GM12872 (cell line): ENCODE measurements around the gene COBLL1.

Source experiments
- TF ChIP-seq, protein P1 (sequence below): IDR thresholded peaks from 3 replicates; pipeline ENCODE4 v1.5.1; 2011; ENCODE audit warnings: low read depth, mild to moderate bottlenecking, low read length, moderate library complexity; ENCODE audit not compliant: insufficient read depth

The COBLL1 gene

DNA sequence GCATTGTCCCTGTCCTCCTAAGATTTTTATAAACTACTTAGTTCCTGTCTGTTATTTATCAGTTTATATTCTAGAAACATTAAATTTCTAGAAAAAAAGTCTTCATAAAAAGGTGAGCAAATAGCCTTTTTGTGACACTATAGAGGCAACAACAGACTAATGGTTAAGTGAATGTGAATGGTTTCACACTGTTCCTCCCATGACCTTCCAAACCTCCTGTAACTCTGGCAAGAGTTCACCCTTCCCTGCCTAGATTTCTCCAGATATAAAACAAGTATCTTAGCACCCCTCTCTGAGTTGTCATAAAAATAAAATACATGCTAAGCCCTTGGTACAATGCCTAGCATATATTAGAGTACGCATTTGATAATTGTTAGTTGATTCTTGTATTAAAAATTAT, 29.2 kb downstream of the COBLL1 start:
- TF ChIP-seq, protein P1, sequence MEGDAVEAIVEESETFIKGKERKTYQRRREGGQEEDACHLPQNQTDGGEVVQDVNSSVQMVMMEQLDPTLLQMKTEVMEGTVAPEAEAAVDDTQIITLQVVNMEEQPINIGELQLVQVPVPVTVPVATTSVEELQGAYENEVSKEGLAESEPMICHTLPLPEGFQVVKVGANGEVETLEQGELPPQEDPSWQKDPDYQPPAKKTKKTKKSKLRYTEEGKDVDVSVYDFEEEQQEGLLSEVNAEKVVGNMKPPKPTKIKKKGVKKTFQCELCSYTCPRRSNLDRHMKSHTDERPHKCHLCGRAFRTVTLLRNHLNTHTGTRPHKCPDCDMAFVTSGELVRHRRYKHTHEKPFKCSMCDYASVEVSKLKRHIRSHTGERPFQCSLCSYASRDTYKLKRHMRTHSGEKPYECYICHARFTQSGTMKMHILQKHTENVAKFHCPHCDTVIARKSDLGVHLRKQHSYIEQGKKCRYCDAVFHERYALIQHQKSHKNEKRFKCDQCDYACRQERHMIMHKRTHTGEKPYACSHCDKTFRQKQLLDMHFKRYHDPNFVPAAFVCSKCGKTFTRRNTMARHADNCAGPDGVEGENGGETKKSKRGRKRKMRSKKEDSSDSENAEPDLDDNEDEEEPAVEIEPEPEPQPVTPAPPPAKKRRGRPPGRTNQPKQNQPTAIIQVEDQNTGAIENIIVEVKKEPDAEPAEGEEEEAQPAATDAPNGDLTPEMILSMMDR, result no peak

DNA sequence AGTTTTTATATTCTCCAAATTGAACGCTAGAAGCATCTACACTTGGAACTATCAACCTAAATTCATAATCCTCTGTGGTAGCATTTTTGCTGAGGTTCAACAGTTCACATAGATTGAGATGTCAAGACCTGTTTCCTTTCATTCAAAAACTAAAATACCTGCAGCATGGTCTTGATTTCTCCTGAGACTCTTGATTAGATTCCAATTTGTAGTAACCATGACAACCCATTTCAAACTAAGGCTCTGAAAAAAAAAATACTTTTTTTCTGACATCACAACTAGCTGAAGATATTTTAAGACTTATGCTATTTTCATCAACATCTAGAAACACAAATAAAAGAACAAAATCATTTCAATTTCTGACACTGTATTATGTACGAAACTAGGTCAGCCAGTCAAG, 29.8 kb downstream of the COBLL1 start:
- TF ChIP-seq, protein P1, result no peak

DNA sequence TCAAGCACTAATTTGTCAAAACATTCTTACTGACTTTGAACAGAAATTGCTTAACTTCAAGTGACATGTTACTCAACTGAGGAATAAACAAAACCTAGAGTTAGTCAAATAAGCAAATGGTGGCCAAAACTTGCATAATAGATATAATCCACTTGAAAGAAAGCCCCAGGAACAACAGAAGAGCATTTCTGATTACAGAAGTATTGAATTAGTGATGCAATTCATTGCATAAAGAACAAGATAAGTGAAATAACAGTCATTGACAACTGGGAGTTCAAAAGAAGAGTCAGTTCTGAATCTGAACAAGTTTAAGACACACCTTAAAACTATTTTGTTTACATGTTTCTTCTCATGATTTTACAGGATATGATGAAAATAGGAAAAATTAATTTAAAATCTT, 30.8 kb downstream of the COBLL1 start:
- TF ChIP-seq, protein P1, result no peak

DNA sequence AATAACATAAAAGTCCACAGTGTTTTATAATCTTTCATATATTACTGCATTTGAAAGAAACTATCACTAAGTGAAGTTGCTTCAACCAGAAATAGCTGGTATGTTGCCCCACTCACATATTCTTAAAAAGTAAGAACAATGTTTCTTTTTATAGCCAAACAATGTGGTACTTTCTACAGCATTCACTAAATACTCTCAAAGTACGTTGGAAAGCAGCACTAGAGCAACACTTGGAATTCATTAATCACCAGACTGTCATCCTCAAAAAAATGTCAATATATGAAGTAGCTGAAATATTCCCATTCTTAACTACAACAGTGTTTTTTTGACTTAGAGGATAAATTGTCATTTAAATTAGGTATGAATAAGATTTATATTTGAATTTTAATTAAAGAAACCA, 32.8 kb downstream of the COBLL1 start:
- TF ChIP-seq, protein P1, result no peak

DNA sequence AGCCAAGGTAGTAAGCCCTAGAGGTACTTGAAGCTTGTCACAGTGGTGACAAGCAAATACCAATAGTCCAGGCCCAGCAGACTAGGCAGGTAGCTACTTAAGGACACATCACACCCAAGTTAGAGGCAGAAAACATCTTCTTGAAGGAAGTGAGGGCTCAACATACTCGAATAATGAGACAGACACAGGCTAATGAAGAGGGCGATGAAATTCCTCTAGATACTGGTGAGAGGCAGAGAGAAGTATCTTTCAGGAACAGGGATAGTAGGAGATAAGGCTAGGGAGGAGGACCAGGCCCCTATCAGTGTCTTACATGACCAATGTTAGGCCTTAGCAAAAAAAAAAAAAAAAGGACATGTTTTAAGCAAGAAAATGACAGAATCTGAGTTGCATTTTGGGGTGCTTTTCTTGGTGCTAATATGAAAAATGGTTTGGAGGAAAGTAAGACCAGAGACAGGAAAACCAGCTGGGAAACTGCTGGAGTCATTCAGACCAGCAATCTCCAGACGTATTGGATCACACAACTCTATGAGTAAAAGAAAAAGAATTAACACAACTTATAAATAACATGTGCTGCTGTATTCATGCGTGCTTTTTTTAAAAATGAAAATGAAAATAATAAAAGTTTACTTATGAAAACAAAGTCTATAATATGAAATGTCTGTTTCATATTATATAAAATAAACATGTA, 37.7 kb downstream of the COBLL1 start:
- TF ChIP-seq, protein P1, result no peak

DNA sequence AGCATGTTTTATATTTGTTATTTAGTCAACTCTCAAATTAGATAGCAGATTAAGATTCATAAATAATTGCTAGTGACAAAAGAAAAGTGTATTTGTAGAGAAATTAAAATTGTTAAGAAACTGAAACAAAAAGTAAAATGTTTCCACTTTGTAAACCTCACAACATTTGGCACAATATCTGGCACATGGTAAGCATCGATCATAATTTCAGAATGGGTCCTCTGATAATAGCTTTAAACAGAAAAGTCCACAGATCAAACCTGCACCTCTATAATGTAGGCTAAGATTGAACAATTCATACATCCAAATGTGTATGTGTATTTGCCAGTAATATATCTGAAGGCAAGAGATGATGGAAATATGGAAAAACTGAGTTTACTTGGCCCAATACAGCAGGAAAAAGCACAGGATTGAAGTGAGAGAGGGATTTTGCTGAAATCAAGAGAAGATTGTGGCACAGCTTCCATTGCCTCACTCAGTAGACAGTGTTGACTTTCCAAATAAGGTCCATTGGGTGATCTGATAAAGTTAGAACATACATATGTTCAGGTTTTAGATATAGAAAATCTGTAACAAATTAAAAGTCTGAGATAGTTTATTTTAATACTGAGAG, 39.4 kb downstream of the COBLL1 start:
- TF ChIP-seq, protein P1, result no peak

DNA sequence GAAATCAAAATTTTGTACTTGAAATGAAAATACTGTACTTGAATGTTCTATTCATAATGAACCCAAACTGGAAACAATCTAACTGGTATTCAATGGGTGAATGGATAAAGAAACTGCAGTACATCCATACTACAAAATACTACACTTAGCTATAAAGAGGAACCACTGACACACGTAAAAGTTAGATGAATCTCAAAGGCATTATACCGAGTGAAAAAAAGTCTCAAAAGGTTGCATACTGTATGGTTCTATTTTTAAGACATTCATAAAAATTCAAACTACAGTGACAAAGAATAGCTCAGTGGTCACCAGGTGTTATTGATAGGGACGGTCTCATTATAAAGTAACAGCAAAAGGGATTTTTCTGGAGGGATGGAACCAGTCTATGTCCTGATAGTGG, 41.1 kb downstream of the COBLL1 start:
- TF ChIP-seq, protein P1, result no peak
